ENCODE measurements around the gene NPAS1.

The NPAS1 gene

GRCh38 chr19:47024502-47024901, 4.9 kb downstream of the NPAS1 start:
- Histone ChIP-seq H3K27ac (ENCODE audit: low read depth, low read length) (no peak overlapping the region), H3K27me3 (ENCODE audit: control insufficient read depth in 1 of 2, insufficient read depth in 2 of 2, low read length in 2 of 2) (peaks cover 51 to 84% of the 10 kb centered on the region in 2 donors), H3K9me3 (ENCODE audit: low read length) (no peaks in the 10 kb centered on the region), H3K36me3 (ENCODE audit: insufficient read depth, low read length) (no peaks in the 10 kb centered on the region), H3K4me1 (ENCODE audit: insufficient read depth, low read length) (peaks cover 14% of the 10 kb centered on the region), H3K4me3 (ENCODE audit: low read depth in 1 of 2, low read length in 2 of 2) (no peak overlapping the region), H3K9ac (ENCODE audit: low read length) (no peak overlapping the region)

- Histone ChIP-seq H3K36me3 (ENCODE audit: insufficient read depth, low read length) (no peaks in the 10 kb centered on the region), H3K4me3 (ENCODE audit: low read depth in 1 of 2, low read length in 2 of 2) (no peak overlapping the region), H3K27ac (ENCODE audit: low read depth, low read length) (no peak overlapping the region), H3K9ac (ENCODE audit: low read length) (no peak overlapping the region), H3K4me1 (ENCODE audit: insufficient read depth, low read length) (peaks cover 7% of the 10 kb centered on the region), H3K27me3 (ENCODE audit: control insufficient read depth in 1 of 2, insufficient read depth in 2 of 2, low read length in 2 of 2) (peaks cover 44 to 74% of the 10 kb centered on the region in 2 donors), H3K9me3 (ENCODE audit: low read length) (no peaks in the 10 kb centered on the region)
Measured at GRCh38 chr19:47026156-47026555, 6.5 kb downstream of the NPAS1 start.

- Histone ChIP-seq H3K9ac (ENCODE audit: low read length) (no peak overlapping the region), H3K9me3 (ENCODE audit: low read length) (no peaks in the 10 kb centered on the region), H3K4me3 (ENCODE audit: low read depth in 1 of 2, low read length in 2 of 2) (no peak overlapping the region), H3K27ac (ENCODE audit: low read depth, low read length) (no peak overlapping the region), H3K4me1 (ENCODE audit: insufficient read depth, low read length) (no peaks in the 10 kb centered on the region), H3K27me3 (ENCODE audit: control insufficient read depth in 1 of 2, insufficient read depth in 2 of 2, low read length in 2 of 2) (peaks cover 36 to 71% of the 10 kb centered on the region in 2 donors), H3K36me3 (ENCODE audit: insufficient read depth, low read length) (no peaks in the 10 kb centered on the region)
Measured at GRCh38 chr19:47026889-47027288, 7.3 kb downstream of the NPAS1 start.

GRCh38 chr19:47027586-47028088, 8.0 kb downstream of the NPAS1 start:
- Histone ChIP-seq H3K9me3 (ENCODE audit: low read length) (no peaks in the 10 kb centered on the region), H3K4me1 (ENCODE audit: insufficient read depth, low read length) (no peaks in the 10 kb centered on the region), H3K36me3 (ENCODE audit: insufficient read depth, low read length) (no peaks in the 10 kb centered on the region), H3K9ac (ENCODE audit: low read length) (no peak overlapping the region), H3K27ac (ENCODE audit: low read depth, low read length) (no peak overlapping the region), H3K4me3 (ENCODE audit: low read depth in 1 of 2, low read length in 2 of 2) (no peak overlapping the region), H3K27me3 (ENCODE audit: control insufficient read depth in 1 of 2, insufficient read depth in 2 of 2, low read length in 2 of 2) (peaks cover 35 to 71% of the 10 kb centered on the region in 2 donors)

- Histone ChIP-seq H3K9ac (ENCODE audit: low read length) (no peak overlapping the region), H3K4me1 (ENCODE audit: insufficient read depth, low read length) (no peaks in the 10 kb centered on the region), H3K27me3 (ENCODE audit: control insufficient read depth in 1 of 2, insufficient read depth in 2 of 2, low read length in 2 of 2) (peaks cover 31 to 68% of the 10 kb centered on the region in 2 donors), H3K9me3 (ENCODE audit: low read length) (no peaks in the 10 kb centered on the region), H3K4me3 (ENCODE audit: low read depth in 1 of 2, low read length in 2 of 2) (no peak overlapping the region), H3K36me3 (ENCODE audit: insufficient read depth, low read length) (no peaks in the 10 kb centered on the region), H3K27ac (ENCODE audit: low read depth, low read length) (no peak overlapping the region)
Measured at GRCh38 chr19:47028195-47028601, 8.6 kb downstream of the NPAS1 start.

GRCh38 chr19:47032171-47032811, 12.7 kb downstream of the NPAS1 start:
- H3K36me3 ChIP-seq (ENCODE audit: insufficient read depth, low read length) = no peaks in the 10 kb centered on the region
- H3K9ac ChIP-seq (ENCODE audit: low read length) = no peak overlapping the region
- peaks cover 16 to 36% of the 10 kb centered on the region in 2 donors for H3K27me3 ChIP-seq (ENCODE audit: control insufficient read depth in 1 of 2, insufficient read depth in 2 of 2, low read length in 2 of 2)
- H3K27ac ChIP-seq (ENCODE audit: low read depth, low read length) = no peak overlapping the region
- H3K9me3 ChIP-seq (ENCODE audit: low read length) = no peaks in the 10 kb centered on the region
- H3K4me3 ChIP-seq (ENCODE audit: low read depth in 1 of 2, low read length in 2 of 2) = no peak overlapping the region
- H3K4me1 ChIP-seq (ENCODE audit: insufficient read depth, low read length) = no peaks in the 10 kb centered on the region

- peak overlapping the region; percentile 72 for H3K9ac ChIP-seq (ENCODE audit: low read length)
- H3K36me3 ChIP-seq (ENCODE audit: insufficient read depth, low read length) = no peaks in the 10 kb centered on the region
- peaks cover 5 to 18% of the 10 kb centered on the region in 2 donors for H3K27me3 ChIP-seq (ENCODE audit: control insufficient read depth in 1 of 2, insufficient read depth in 2 of 2, low read length in 2 of 2)
- H3K4me3 ChIP-seq (ENCODE audit: low read depth in 1 of 2, low read length in 2 of 2) = peak overlapping the region; percentile 50 to 74
- H3K27ac ChIP-seq (ENCODE audit: low read depth, low read length) = peak overlapping the region; percentile 35
- no peaks in the 10 kb centered on the region for H3K9me3 ChIP-seq (ENCODE audit: low read length)
- no peaks in the 10 kb centered on the region for H3K4me1 ChIP-seq (ENCODE audit: insufficient read depth, low read length)
Measured at GRCh38 chr19:47035127-47036096, 15.8 kb downstream of the NPAS1 start.

- H3K4me3 ChIP-seq (ENCODE audit: low read depth in 1 of 2, low read length in 2 of 2) = peak overlapping the region; percentile 50 to 74
- H3K9ac ChIP-seq (ENCODE audit: low read length) = peak overlapping the region; percentile 72
- H3K27me3 ChIP-seq (ENCODE audit: control insufficient read depth in 1 of 2, insufficient read depth in 2 of 2, low read length in 2 of 2) = peaks cover 5 to 14% of the 10 kb centered on the region in 2 donors
- no peaks in the 10 kb centered on the region for H3K9me3 ChIP-seq (ENCODE audit: low read length)
- peak overlapping the region; percentile 35 for H3K27ac ChIP-seq (ENCODE audit: low read depth, low read length)
- H3K4me1 ChIP-seq (ENCODE audit: insufficient read depth, low read length) = no peaks in the 10 kb centered on the region
- H3K36me3 ChIP-seq (ENCODE audit: insufficient read depth, low read length) = no peaks in the 10 kb centered on the region
Measured at GRCh38 chr19:47036097-47036651, 16.5 kb downstream of the NPAS1 start.

GRCh38 chr19:47037766-47038165, 18.1 kb downstream of the NPAS1 start:
- Histone ChIP-seq H3K27me3 (ENCODE audit: control insufficient read depth in 1 of 2, insufficient read depth in 2 of 2, low read length in 2 of 2) (peaks cover 0 to under 1% of the 10 kb centered on the region in 2 donors), H3K27ac (ENCODE audit: low read depth, low read length) (no peak overlapping the region), H3K4me1 (ENCODE audit: insufficient read depth, low read length) (no peaks in the 10 kb centered on the region), H3K9ac (ENCODE audit: low read length) (no peak overlapping the region), H3K36me3 (ENCODE audit: insufficient read depth, low read length) (no peaks in the 10 kb centered on the region), H3K4me3 (ENCODE audit: low read depth in 1 of 2, low read length in 2 of 2) (no peak overlapping the region), H3K9me3 (ENCODE audit: low read length) (no peaks in the 10 kb centered on the region)

- H3K4me3 ChIP-seq (ENCODE audit: low read depth in 1 of 2, low read length in 2 of 2) = no peak overlapping the region
- H3K27ac ChIP-seq (ENCODE audit: low read depth, low read length) = no peak overlapping the region
- no peak overlapping the region for H3K9ac ChIP-seq (ENCODE audit: low read length)
- H3K4me1 ChIP-seq (ENCODE audit: insufficient read depth, low read length) = no peaks in the 10 kb centered on the region
- no peaks in the 10 kb centered on the region for H3K9me3 ChIP-seq (ENCODE audit: low read length)
- no peaks in the 10 kb centered on the region for H3K36me3 ChIP-seq (ENCODE audit: insufficient read depth, low read length)
- no peaks in the 10 kb centered on the region for H3K27me3 ChIP-seq (ENCODE audit: control insufficient read depth in 1 of 2, insufficient read depth in 2 of 2, low read length in 2 of 2)
Measured at GRCh38 chr19:47039239-47039874, 19.7 kb downstream of the NPAS1 start.

GRCh38 chr19:47040869-47041268, 21.2 kb downstream of the NPAS1 start:
- Histone ChIP-seq H3K4me1 (ENCODE audit: insufficient read depth, low read length) (no peaks in the 10 kb centered on the region), H3K9me3 (ENCODE audit: low read length) (no peaks in the 10 kb centered on the region), H3K27me3 (ENCODE audit: control insufficient read depth in 1 of 2, insufficient read depth in 2 of 2, low read length in 2 of 2) (no peaks in the 10 kb centered on the region), H3K36me3 (ENCODE audit: insufficient read depth, low read length) (no peaks in the 10 kb centered on the region), H3K4me3 (ENCODE audit: low read depth in 1 of 2, low read length in 2 of 2) (no peak overlapping the region), H3K9ac (ENCODE audit: low read length) (no peak overlapping the region), H3K27ac (ENCODE audit: low read depth, low read length) (no peak overlapping the region)
